Panc1 (cell line): ENCODE results near the gene EOLA1.

Experiments used
- POLR2AphosphoS5 ChIP-seq: IDR thresholded peaks from 2 replicates; pipeline ENCODE4 v1.6.1; 2012; ENCODE audit warnings: mild to moderate bottlenecking, low read depth, low read length, moderate library complexity
- TF ChIP-seq, protein P1 (sequence below), 2 experiments: IDR thresholded peaks; 2 replicates each; pipeline ENCODE4 v1.6.1; 2011 to 2012; ENCODE audit warnings: low read depth in 2 of 2, control low read depth in 1 of 2, low read length in 1 of 2, mild to moderate bottlenecking in 1 of 2, moderate library complexity in 1 of 2; ENCODE audit not compliant: insufficient read depth in 1 of 2
- TF ChIP-seq, protein P2 (sequence below): fragments of 450-650 bp; IDR thresholded peaks from 2 replicates; pipeline ENCODE4 v1.5.1; 2017; ENCODE audit warnings: mild to moderate bottlenecking

DNA sequence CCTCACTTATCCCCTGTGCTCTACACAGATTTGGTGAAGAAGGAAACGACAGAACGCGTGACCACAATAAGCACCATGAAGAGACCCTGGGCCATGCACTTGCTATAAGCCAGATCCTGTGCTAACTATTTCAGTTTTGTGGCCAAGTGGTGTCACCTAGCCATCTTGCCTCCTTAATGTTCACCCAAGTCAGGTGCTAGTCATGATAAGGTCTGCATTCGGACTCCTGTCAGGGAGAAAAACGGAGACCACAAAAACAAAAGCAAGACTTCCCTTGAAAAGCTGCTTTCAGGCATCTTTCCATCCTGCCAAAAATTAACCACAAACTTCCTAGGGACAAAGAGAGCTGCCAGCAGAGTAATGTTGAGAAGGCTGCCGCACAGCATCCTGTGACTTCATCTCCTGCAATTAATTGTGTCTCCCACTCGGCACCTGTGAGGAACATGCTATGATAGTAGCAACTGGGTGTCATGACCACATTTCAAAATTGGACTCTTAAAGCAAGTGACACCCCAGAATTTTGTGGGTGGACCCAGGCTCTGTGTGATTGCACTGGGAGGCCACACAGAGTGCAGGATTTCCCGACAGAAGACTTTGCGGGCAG lies 26.9 kb upstream of the EOLA1 start:
- TF ChIP-seq, protein P1, sequence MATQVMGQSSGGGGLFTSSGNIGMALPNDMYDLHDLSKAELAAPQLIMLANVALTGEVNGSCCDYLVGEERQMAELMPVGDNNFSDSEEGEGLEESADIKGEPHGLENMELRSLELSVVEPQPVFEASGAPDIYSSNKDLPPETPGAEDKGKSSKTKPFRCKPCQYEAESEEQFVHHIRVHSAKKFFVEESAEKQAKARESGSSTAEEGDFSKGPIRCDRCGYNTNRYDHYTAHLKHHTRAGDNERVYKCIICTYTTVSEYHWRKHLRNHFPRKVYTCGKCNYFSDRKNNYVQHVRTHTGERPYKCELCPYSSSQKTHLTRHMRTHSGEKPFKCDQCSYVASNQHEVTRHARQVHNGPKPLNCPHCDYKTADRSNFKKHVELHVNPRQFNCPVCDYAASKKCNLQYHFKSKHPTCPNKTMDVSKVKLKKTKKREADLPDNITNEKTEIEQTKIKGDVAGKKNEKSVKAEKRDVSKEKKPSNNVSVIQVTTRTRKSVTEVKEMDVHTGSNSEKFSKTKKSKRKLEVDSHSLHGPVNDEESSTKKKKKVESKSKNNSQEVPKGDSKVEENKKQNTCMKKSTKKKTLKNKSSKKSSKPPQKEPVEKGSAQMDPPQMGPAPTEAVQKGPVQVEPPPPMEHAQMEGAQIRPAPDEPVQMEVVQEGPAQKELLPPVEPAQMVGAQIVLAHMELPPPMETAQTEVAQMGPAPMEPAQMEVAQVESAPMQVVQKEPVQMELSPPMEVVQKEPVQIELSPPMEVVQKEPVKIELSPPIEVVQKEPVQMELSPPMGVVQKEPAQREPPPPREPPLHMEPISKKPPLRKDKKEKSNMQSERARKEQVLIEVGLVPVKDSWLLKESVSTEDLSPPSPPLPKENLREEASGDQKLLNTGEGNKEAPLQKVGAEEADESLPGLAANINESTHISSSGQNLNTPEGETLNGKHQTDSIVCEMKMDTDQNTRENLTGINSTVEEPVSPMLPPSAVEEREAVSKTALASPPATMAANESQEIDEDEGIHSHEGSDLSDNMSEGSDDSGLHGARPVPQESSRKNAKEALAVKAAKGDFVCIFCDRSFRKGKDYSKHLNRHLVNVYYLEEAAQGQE (IDR thresholded peaks at IDR 0.05; ENCODE audit: insufficient read depth in 1 of 2, low read depth in 2 of 2, low read length in 1 of 2): no peak
- TF ChIP-seq, protein P2, sequence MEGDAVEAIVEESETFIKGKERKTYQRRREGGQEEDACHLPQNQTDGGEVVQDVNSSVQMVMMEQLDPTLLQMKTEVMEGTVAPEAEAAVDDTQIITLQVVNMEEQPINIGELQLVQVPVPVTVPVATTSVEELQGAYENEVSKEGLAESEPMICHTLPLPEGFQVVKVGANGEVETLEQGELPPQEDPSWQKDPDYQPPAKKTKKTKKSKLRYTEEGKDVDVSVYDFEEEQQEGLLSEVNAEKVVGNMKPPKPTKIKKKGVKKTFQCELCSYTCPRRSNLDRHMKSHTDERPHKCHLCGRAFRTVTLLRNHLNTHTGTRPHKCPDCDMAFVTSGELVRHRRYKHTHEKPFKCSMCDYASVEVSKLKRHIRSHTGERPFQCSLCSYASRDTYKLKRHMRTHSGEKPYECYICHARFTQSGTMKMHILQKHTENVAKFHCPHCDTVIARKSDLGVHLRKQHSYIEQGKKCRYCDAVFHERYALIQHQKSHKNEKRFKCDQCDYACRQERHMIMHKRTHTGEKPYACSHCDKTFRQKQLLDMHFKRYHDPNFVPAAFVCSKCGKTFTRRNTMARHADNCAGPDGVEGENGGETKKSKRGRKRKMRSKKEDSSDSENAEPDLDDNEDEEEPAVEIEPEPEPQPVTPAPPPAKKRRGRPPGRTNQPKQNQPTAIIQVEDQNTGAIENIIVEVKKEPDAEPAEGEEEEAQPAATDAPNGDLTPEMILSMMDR: no peak
- no peak for TF ChIP-seq POLR2AphosphoS5
